Transverse colon (tissue), 4 donors: ENCODE measurements around the gene TSPAN12. TPM values are rescaled to one million over a fixed set of nuclear protein-coding genes. Genes with fewer than 3 reads are reported as not detected.

Experiments used
- DNase-seq: peaks from one replicate; pipeline ENCODE4 v3.0.0-alpha.2; 2019
- H3K27ac ChIP-seq, 4 donors: fragments of 200-600 bp; sonication (generic); 2 replicates each; pipeline ENCODE4 v1.5.1; 2016 to 2018; ENCODE audit warnings: inconsistent platforms in 4 of 4
- H3K27me3 ChIP-seq: fragments of 200-600 bp; sonication (generic); 2 replicates; pipeline ENCODE4 v1.5.1; 2017; ENCODE audit warnings: inconsistent platforms
- H3K36me3 ChIP-seq, 4 donors: fragments of 200-600 bp; sonication (generic); 2 replicates each; pipeline ENCODE4 v1.5.1; 2017 to 2019; ENCODE audit warnings: inconsistent platforms in 4 of 4
- H3K4me1 ChIP-seq, 4 donors: fragments of 200-600 bp; sonication (generic); 2 replicates each; pipeline ENCODE4 v1.5.1; 2017 to 2020; ENCODE audit warnings: inconsistent platforms in 4 of 4
- H3K4me3 ChIP-seq, 4 donors: fragments of 200-600 bp; sonication (generic); 1 replicate in 1 of 4; 2 replicates in 3 of 4; pipeline versions ENCODE4 v1.5.1 to v1.6.1; 2017 to 2019; ENCODE audit warnings: inconsistent platforms in 4 of 4
- H3K9me3 ChIP-seq, 2 donors: fragments of 200-600 bp; sonication (generic); 2 replicates each; pipeline ENCODE4 v1.5.1; 2017 to 2019; ENCODE audit warnings: inconsistent platforms in 2 of 2
- CTCF ChIP-seq, 5 experiments: fragments of 200-600 bp in 3 of 5; fragments of 450-650 bp in 2 of 5; sonication (generic) in 3 of 5; IDR thresholded peaks; 1 replicate in 2 of 5; 2 replicates in 3 of 5; pipeline ENCODE4 v1.5.1; 2016 to 2017; ENCODE audit warnings: antibody characterized with exemption in 5 of 5, inconsistent platforms in 3 of 5, mild to moderate bottlenecking in 2 of 5, moderate library complexity in 1 of 5
- EP300 ChIP-seq: sonication (generic); formaldehyde crosslinking; IDR thresholded peaks from one replicate; pipeline ENCODE4 v1.6.1; 2017; ENCODE audit warnings: antibody characterized with exemption, low read depth
- POLR2A ChIP-seq: fragments of 450-650 bp; IDR thresholded peaks from one replicate; pipeline ENCODE4 v1.6.1; 2016; ENCODE audit warnings: antibody characterized with exemption, mild to moderate bottlenecking, moderate library complexity
- POLR2AphosphoS5 ChIP-seq, 3 donors: sonication (generic); formaldehyde crosslinking; IDR thresholded peaks; one replicate each; pipeline ENCODE4 v1.6.1; 2016; ENCODE audit warnings: antibody characterized with exemption in 3 of 3
- WGBS, 2 donors: methylation state at CpG; one replicate each; pipeline ENCODE4 v1.1.5; 2018; ENCODE audit warnings: low coverage in 1 of 2; 5-methylcytosine and 5-hydroxymethylcytosine counted together
- in situ Hi-C, 4 donors: fragments of 200-750 bp; cut with MboI; loops; one replicate each; pipeline versions ENCODE4 v1.15.0 to v1.15.1; 2017; ENCODE audit warnings: low sequenced_read_pairs in 3 of 4, low pct_ligation_motif_present in 1 of 4, low pct_unique_long_range_greater_than_20kb in 1 of 4
- intact Hi-C: fragments of 100-400 bp; cut with DNase I; formaldehyde crosslinking; loops from one replicate; pipeline ENCODE4 v1.15.1; 2023; ENCODE audit warnings: low total_unique reads
- total RNA-seq, 4 donors: library from RNA; depleted of rRNA; stranded (reverse); fragments of >200 nt; gene quantifications; one replicate each; pipeline ENCODE4 v1.1.0, GENCODE V29; 2016

The TSPAN12 gene
- total RNA-seq, 4 donors from 2014 or later = 34.9 to 55.6 (median 39.5) TPM

DNA sequence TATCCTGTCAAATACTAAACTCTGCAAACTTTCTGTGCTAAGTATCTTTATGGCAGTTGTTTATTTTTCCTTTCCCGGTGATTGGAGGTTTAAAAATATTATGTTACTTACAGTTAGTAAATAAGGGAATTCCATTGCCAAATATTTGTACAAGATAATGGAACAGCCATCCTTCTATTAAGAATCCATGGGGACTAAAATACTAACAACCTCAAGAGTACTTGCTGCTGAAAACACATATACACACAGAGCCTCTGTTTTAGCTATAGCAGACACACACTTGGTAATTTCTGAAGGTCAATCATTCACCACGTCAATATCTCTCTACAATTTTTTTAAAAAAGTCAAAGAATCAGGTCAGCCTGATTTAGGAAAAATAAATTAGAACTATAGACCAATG lies 32.4 kb downstream of the TSPAN12 start:
- DNase-seq = no peak
- Histone ChIP-seq H3K27ac (no peak overlapping the region), H3K4me1 (peaks cover 0 to 11% (median 0%) of the 10 kb centered on the region in 4 donors), H3K4me3 (no peak overlapping the region), H3K36me3 (no peaks in the 10 kb centered on the region), H3K9me3 (no peaks in the 10 kb centered on the region), H3K27me3 (no peaks in the 10 kb centered on the region)
- 27 to 33% methylated on average over 2 of the region's 2 CpGs for WGBS, 2 donors
- TF ChIP-seq POLR2A (no peak), EP300 (no peak), CTCF (IDR thresholded peaks at IDR 0.05) (no peak), POLR2AphosphoS5 (IDR thresholded peaks at IDR 0.05) (no peak)
- intact Hi-C loops (no loop called here), in situ Hi-C loops (no loop called here)

- no peak overlapping the region for H3K27ac ChIP-seq
- 19 to 33% methylated on average over 1 of the region's 1 CpG for WGBS, 2 donors
- H3K27me3 ChIP-seq = no peaks in the 10 kb centered on the region
- no peak overlapping the region for H3K4me3 ChIP-seq
- H3K9me3 ChIP-seq = no peaks in the 10 kb centered on the region
- in situ Hi-C loops = no loop called here
- H3K36me3 ChIP-seq = no peaks in the 10 kb centered on the region
- DNase-seq = no peak
- H3K4me1 ChIP-seq = peaks cover 0 to 11% (median 0%) of the 10 kb centered on the region in 4 donors
- intact Hi-C loops = no loop called here
- no peak for TF ChIP-seq POLR2A
Observed at GRCh38 chr7:120825152-120825551, 32.8 kb downstream of the TSPAN12 start.

DNA sequence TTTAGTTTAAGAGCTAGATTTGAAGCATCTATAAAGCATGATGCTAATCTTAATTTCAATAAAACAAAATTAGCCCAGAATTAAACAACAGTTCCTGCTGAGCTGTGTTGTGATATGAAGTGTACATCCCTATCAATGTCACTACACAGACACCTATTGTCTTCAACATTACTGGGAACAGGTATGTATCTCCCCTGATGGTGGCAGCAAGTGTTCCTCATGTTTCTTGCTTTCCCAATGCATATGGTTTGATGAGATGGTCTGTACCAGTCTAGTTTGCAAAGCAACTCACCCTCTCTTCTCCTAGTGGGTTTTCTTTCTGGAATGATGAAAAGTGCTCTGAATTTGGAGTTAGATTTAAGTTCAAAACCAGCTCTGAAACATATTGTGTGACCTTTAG lies 38.1 kb downstream of the TSPAN12 start:
- in situ Hi-C loops (loop anchor here (25.0 kb wide), 2 partner anchors 267 to 292 kb away; no protein-coding TSS in a partner anchor), intact Hi-C loops (no loop called here)
- no peak for TF ChIP-seq POLR2A
- TF ChIP-seq POLR2AphosphoS5 (IDR thresholded peaks at IDR 0.05) = no peak
- TF ChIP-seq CTCF (IDR thresholded peaks at IDR 0.05) = no peak
- TF ChIP-seq EP300 = no peak
- H3K36me3 ChIP-seq = no peaks in the 10 kb centered on the region
- no peak overlapping the region for H3K4me3 ChIP-seq
- no peak for DNase-seq
- peaks cover 0 to 2% (median 0%) of the 10 kb centered on the region in 4 donors for H3K4me1 ChIP-seq
- no peaks in the 10 kb centered on the region for H3K27me3 ChIP-seq
- no peaks in the 10 kb centered on the region for H3K9me3 ChIP-seq
- no peak overlapping the region for H3K27ac ChIP-seq

DNA sequence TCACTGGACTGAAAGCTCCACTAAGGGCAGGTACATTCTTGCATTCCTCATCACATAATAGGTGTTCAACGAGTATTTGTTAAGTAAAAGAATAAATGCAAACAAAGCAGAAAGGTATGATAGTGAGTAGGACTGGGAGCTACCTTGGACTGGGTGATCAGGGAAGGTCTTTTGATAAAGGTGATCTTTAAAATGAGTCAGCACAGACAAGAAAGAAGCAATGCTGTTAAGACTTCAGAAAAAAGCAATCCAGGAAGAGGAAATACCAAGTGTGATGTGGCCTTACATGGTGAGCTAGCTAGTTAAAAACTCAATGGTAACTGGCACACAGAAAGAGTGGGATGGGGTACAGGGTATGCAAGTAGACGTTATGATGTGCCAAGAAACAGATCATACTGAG lies 40.1 kb downstream of the TSPAN12 start:
- no peak overlapping the region for H3K4me3 ChIP-seq
- WGBS, 2 donors = 62 to 87% methylated on average over 2 of the region's 2 CpGs
- intact Hi-C loops (no loop called here), in situ Hi-C loops (loop anchor here (25.0 kb wide), 2 partner anchors 269 to 294 kb away; no protein-coding TSS in a partner anchor)
- H3K36me3 ChIP-seq = no peaks in the 10 kb centered on the region
- no peaks in the 10 kb centered on the region for H3K27me3 ChIP-seq
- no peaks in the 10 kb centered on the region for H3K9me3 ChIP-seq
- no peaks in the 10 kb centered on the region for H3K4me1 ChIP-seq
- no peak for DNase-seq
- H3K27ac ChIP-seq = no peak overlapping the region
- TF ChIP-seq CTCF (IDR thresholded peaks at IDR 0.05) = no peak
- TF ChIP-seq EP300 = no peak
- TF ChIP-seq POLR2AphosphoS5 (IDR thresholded peaks at IDR 0.05) = no peak
- TF ChIP-seq POLR2A = no peak

GRCh38 chr7:120814253-120814939 lies 43.5 kb downstream of the TSPAN12 start:
- intact Hi-C loops = no loop called here
- TF ChIP-seq POLR2AphosphoS5 (IDR thresholded peaks at IDR 0.05) (no peak), CTCF (IDR thresholded peaks at IDR 0.05) (no peak), POLR2A (no peak), EP300 (no peak)
- Histone ChIP-seq H3K27me3 (no peaks in the 10 kb centered on the region), H3K4me3 (no peak overlapping the region), H3K36me3 (no peaks in the 10 kb centered on the region), H3K4me1 (no peaks in the 10 kb centered on the region), H3K9me3 (no peaks in the 10 kb centered on the region), H3K27ac (no peak overlapping the region)
- WGBS, 2 donors = 49 to 60% methylated on average over 4 to 6 of the region's 6 CpGs
- in situ Hi-C loops = loop anchor here (25.0 kb wide), 2 partner anchors 273 to 298 kb away; no protein-coding TSS in a partner anchor
- DNase-seq = no peak
